ENCODE measurements around the gene LMNB1.

DNA sequence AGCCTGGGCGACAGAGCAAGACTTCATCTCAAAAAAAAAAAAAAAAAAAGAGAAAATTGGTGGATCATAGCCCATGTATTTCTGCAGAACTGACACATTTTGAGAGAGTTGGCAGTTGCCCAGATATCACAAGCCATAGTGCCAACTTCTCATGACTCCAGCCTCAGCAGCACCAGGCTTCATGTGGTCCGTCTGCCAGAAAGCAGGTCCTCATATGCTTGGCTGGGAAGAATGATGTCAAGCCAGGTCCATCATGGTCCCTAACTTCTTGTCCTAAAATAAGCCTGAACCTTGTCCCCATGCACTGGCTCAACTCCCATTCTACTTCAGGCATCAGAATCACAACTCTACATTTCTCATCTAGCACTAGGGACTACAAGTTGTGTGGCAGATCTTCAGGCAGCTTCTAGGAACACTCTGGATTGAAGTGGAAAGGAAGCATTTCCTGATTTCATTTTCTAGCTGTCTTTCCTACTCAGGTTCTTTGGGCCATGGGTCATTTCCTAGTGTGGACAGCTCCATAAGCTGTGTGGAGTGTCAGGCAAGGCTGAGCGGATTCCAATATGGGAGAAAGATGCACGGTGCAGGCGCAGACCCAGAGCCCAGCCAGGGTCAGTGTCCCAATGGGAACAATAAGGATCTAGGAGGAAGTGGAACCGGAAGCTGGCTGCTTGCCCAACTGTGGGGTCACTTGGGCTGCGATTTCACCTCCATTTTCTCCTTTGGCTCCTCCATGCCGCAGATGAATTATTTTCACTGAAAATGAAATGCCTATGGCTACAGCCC, 90.1 kb downstream of the LMNB1 start:
- TF ChIP-seq, protein P1, sequence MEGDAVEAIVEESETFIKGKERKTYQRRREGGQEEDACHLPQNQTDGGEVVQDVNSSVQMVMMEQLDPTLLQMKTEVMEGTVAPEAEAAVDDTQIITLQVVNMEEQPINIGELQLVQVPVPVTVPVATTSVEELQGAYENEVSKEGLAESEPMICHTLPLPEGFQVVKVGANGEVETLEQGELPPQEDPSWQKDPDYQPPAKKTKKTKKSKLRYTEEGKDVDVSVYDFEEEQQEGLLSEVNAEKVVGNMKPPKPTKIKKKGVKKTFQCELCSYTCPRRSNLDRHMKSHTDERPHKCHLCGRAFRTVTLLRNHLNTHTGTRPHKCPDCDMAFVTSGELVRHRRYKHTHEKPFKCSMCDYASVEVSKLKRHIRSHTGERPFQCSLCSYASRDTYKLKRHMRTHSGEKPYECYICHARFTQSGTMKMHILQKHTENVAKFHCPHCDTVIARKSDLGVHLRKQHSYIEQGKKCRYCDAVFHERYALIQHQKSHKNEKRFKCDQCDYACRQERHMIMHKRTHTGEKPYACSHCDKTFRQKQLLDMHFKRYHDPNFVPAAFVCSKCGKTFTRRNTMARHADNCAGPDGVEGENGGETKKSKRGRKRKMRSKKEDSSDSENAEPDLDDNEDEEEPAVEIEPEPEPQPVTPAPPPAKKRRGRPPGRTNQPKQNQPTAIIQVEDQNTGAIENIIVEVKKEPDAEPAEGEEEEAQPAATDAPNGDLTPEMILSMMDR (IDR thresholded peaks at IDR 0.05), result no peak
- TF ChIP-seq POLR2A (IDR thresholded peaks at IDR 0.05) (no peak), EP300 (IDR thresholded peaks at IDR 0.05; ENCODE audit: low read depth) (no peak)
